ENCODE measurements around the gene CZIB. TPM values are rescaled to one million over a fixed set of nuclear protein-coding genes. Genes with fewer than 3 reads are reported as not detected.

Gene CZIB
- total RNA-seq, 4 donors from 2014 or later, result 56.5 to 72.5 (median 69.5) TPM

DNA sequence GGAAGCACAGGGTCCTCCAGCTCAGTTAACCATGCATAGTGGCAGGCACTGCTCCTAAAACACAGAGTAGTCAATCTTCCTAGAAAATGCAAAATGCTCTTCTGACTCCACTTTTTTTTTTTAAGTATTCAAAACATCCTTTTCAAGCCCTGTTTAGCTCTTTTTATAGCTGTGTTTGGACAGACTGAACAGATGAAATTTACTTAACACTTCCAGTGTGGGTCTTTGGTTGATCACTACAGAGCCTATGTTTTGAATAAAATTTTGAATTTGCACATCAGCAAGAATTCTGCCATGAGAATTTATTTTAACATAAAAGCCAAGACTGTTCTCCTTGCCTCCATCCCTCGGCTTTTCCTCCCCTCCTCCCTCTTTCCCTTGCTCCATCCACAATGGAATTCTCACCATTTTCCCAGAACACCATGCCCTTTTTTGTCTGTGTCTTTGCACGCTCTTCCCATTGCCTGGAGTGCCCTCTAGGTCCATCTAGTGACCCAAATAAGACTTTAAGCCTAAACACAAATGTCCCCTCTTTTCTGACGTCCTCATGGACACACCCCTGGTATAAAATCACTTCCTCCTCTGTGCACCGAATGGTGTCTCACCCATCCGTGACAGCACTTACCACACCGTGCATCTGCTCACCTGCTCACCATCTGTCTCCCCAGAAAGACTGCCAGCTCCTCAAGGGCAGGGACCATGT, 47.9 kb downstream of the CZIB start:
- Histone ChIP-seq H3K4me3 (no peak overlapping the region), H3K27ac (replicated peaks in 1 of 4) (no peak overlapping the region), H3K27me3 (no peaks in the 10 kb centered on the region), H3K36me3 (no peaks in the 10 kb centered on the region), H3K9me3 (no peaks in the 10 kb centered on the region), H3K4me1 (peaks cover 7 to 31% (median 26%) of the 10 kb centered on the region in 4 donors)
- intact Hi-C loops (cut with DNase I), result no loop called here
- TF ChIP-seq POLR2A (IDR thresholded peaks at IDR 0.05; ENCODE audit: low read depth), result no peak
- TF ChIP-seq, protein P1, sequence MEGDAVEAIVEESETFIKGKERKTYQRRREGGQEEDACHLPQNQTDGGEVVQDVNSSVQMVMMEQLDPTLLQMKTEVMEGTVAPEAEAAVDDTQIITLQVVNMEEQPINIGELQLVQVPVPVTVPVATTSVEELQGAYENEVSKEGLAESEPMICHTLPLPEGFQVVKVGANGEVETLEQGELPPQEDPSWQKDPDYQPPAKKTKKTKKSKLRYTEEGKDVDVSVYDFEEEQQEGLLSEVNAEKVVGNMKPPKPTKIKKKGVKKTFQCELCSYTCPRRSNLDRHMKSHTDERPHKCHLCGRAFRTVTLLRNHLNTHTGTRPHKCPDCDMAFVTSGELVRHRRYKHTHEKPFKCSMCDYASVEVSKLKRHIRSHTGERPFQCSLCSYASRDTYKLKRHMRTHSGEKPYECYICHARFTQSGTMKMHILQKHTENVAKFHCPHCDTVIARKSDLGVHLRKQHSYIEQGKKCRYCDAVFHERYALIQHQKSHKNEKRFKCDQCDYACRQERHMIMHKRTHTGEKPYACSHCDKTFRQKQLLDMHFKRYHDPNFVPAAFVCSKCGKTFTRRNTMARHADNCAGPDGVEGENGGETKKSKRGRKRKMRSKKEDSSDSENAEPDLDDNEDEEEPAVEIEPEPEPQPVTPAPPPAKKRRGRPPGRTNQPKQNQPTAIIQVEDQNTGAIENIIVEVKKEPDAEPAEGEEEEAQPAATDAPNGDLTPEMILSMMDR (IDR thresholded peaks at IDR 0.05), result no peak
- no peak for TF ChIP-seq POLR2AphosphoS5 (IDR thresholded peaks at IDR 0.05)
- no peak for TF ChIP-seq EP300 (IDR thresholded peaks at IDR 0.05)
- WGBS, result 35% methylated on average over 6 of the region's 6 CpGs
- no peak for DNase-seq (ENCODE audit: extremely low spot score)

DNA sequence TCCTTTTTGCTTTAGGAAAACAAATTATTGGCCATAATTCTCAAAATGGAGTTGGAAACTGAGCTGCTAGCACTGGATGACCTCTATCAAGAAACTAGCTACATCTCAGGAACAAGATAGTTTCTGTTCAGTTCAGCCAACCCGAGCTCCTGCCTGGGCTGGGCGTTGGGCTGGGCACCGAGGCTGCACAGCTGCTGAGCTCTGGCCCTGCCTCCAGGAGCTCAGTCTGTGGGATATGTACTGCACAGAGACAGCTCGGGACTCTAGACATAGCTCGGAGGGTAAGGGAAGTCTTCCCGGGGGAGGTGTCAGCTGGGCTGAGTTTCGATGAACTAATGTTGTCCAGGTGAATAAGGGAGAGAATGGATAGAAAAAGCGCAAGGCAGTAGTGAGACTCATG, 53.5 kb downstream of the CZIB start:
- no peaks in the 10 kb centered on the region for H3K36me3 ChIP-seq
- H3K27ac ChIP-seq (replicated peaks in 1 of 4), result no peak overlapping the region

DNA sequence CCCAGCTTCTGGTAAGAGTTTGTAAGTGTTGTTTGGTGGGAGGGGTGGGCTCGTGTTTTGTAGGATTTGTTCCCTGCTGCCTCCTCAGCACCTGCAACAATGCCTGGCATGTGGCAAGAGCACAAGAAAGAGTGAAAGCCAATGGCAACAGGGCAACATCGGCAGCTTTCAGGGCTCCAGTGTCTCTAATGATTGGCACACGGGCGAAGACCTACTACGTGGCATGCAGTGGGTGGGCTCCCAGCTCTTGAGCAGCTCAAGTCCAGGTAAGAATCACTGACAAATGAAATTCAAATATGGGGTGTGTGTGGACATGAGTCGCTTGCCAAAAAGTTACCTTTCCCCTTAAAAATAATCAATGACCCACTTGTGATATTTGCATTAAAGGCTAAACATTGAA, 54.1 kb downstream of the CZIB start:
- DNase-seq (ENCODE audit: extremely low spot score), result no peak
- 89% methylated on average over 6 of the region's 6 CpGs for WGBS
- Histone ChIP-seq H3K4me1 (no peaks in the 10 kb centered on the region), H3K9me3 (no peaks in the 10 kb centered on the region), H3K36me3 (no peaks in the 10 kb centered on the region), H3K27ac (replicated peaks in 1 of 4) (no peak overlapping the region), H3K4me3 (no peak overlapping the region), H3K27me3 (peaks cover 0 to 3% (median 0%) of the 10 kb centered on the region in 4 donors)
- intact Hi-C loops (cut with DNase I), result no loop called here
- TF ChIP-seq EP300 (IDR thresholded peaks at IDR 0.05) (no peak), POLR2A (IDR thresholded peaks at IDR 0.05; ENCODE audit: low read depth) (no peak), POLR2AphosphoS5 (IDR thresholded peaks at IDR 0.05) (no peak)
- TF ChIP-seq, protein P1 (IDR thresholded peaks at IDR 0.05), result no peak

More for the DNA sequence above, 53.5 kb downstream of the CZIB start:
- TF ChIP-seq, protein P1 (IDR thresholded peaks at IDR 0.05), result no peak
- no peak for TF ChIP-seq EP300 (IDR thresholded peaks at IDR 0.05)
- no peak for TF ChIP-seq POLR2A (IDR thresholded peaks at IDR 0.05; ENCODE audit: low read depth)
- no peak for TF ChIP-seq POLR2AphosphoS5 (IDR thresholded peaks at IDR 0.05)
- DNase-seq (ENCODE audit: extremely low spot score), result no peak
- Histone ChIP-seq H3K9me3 (no peaks in the 10 kb centered on the region), H3K4me1 (peaks cover 0 to under 1% (median under 1%) of the 10 kb centered on the region in 4 donors), H3K27me3 (peaks cover 0 to 3% (median 0%) of the 10 kb centered on the region in 4 donors), H3K4me3 (no peak overlapping the region)
- 79% methylated on average over 8 of the region's 8 CpGs for WGBS
- intact Hi-C loops (cut with DNase I), result no loop called here

DNA sequence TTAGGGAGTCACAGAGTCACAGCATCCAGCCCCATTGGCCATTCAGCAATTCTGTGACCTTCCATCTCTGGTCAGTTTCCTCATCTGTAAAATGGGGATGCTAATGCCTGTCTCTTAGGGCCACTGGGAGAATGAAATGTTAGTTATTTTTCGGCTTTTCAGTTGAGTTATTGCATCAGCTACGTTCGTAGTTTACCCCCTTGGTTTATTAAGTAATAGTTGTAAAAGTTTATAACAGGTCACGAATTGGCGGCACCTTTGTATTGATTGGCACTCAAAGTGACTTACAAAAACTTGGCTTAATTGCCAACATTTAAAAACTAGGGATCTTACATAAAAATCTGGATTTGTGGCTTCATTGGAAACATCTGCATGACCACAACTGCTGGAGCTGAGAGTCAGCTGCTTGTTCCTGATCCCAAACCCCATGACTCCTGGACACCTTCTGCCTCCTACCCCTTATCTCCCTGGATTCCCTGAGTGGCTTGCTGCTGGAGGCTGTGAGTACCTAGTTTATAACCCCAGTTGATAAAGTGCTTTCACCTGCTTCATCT, 54.9 kb downstream of the CZIB start:
- no peaks in the 10 kb centered on the region for H3K4me1 ChIP-seq
- WGBS, result 87% methylated on average over 5 of the region's 5 CpGs
- no peak overlapping the region for H3K27ac ChIP-seq (replicated peaks in 1 of 4)
- peaks cover 0 to 3% (median 0%) of the 10 kb centered on the region in 4 donors for H3K27me3 ChIP-seq
- TF ChIP-seq, protein P1 (IDR thresholded peaks at IDR 0.05), result no peak
- TF ChIP-seq EP300 (IDR thresholded peaks at IDR 0.05), result no peak
- no peak for DNase-seq (ENCODE audit: extremely low spot score)
- H3K4me3 ChIP-seq, result no peak overlapping the region
- intact Hi-C loops (cut with DNase I), result no loop called here
- H3K36me3 ChIP-seq, result no peaks in the 10 kb centered on the region
- H3K9me3 ChIP-seq, result no peaks in the 10 kb centered on the region

Other genes starting within 250 kb of the CZIB start
- gene PODN, start 158.4 kb downstream of the CZIB start, total RNA-seq, result 100 to 1,000 TPM in 3 of 4 donors, 10 to 100 TPM in 1; 78.6 to 150 (median 113) TPM
- 1 to 10 TPM in 1 of 4 donors, under 1 TPM in 3; 0.45 to 3.7 (median 0.84) TPM for gene SLC1A7, start 78.0 kb downstream of the CZIB start, total RNA-seq
- 10 to 100 TPM; 11.4 to 19.1 (median 16.0) TPM for gene CPT2, start 23.8 kb downstream of the CZIB start, total RNA-seq
- 10 to 100 TPM; 28.2 to 37.6 (median 32.7) TPM for gene MAGOH, start 17.9 kb upstream of the CZIB start, total RNA-seq
- 1 to 10 TPM in 3 of 4 donors, under 1 TPM in 1; 0.83 to 6.0 (median 1.9) TPM for gene LRP8, start 107.4 kb upstream of the CZIB start, total RNA-seq
- gene DMRTB1, start 238.8 kb upstream of the CZIB start, total RNA-seq, result not detected